HG03469 (cell line): Measurements from ENCODE around the gene KCNJ6.
"Not testable (repeated sequence)": the region's sequence is repeated elsewhere in the genome, so short reads cannot be mapped to it uniquely, and the experiment has no call there.

ENCODE experiments used
- ATAC-seq: cut with Tn5 transposase; IDR thresholded peaks from one replicate; pipeline ENCODE4 v1.9.1; 2021; ENCODE audit warnings: mild to moderate bottlenecking, moderate library complexity, moderate number of reproducible peaks; ENCODE audit not compliant: unreplicated experiment

KCNJ6 gene

DNA sequence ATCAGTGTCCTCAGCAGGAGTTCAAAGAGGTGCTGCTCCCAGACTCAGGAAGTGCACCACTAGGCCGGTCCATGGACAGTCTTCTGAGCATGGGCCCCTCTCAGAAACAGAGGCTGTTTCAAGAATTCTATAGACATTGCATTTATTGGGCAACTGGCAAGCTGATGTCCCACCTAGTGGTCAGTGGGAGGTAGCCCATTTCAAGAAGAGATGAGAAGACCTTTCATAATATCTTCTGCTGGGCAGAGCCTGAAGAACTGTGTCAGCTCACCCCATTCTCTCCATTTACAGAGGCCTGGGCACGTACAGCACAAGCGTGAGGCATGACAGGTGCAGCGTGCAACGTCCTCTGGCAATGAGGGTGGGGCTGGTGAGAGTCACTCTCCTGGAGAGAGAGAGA lies 333.7 kb downstream of the KCNJ6 start:
- ATAC-seq = no peak

GRCh38 chr21:37580666-37581065 lies 335.6 kb downstream of the KCNJ6 start:
- no peak for ATAC-seq

DNA sequence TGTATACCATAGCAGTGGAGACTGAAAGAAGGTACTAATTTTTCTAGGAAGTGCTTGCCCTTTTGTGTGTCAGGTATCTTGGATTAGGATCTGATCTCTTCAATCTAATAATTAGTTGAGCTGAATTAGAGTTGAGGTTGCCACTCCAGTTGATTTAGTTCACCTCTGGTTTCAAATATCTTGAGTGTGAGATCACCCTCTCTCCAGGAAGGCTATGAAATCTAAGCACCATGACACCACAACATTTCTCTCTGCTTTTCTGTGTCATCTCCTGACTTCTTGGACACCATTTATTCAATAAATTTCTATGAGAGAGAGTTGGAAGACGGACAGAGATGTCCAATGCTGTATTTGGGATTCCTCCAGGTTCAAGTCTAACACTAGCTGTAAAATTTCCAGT lies 336.9 kb downstream of the KCNJ6 start:
- no peak for ATAC-seq

DNA sequence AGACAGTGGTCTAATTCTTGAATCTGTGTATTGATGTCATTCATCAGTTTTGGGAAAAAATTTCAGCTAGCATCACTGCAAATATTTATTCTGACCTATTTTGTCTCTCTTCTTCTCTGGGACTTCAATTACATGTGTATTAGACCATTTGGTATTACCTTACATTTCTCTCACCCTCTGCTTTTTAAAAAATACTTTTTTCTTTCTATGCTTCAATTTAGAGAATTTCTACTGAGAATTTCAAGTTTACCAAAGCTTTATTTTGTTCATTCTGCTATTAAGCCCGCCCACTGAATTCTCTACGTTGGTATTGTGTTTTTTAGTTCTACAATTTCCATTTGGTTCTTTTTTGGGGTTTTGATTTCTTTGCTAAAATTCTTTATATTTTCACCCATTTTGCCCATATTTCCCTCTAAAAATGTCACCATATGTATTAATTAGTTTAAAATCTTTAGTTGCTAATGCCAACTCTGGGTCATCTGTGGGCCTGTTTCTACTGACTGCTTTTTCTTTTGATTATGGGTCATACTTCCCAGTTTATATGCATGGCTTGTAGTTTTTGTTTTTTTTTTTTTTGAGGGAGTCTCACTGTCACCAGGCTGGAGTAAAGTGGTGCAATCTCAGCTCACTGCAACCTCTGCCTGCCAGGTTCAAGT lies 337.7 kb downstream of the KCNJ6 start:
- no peak for ATAC-seq

- ATAC-seq = not testable (repeated sequence)
These were observed 339.3 kb downstream of the KCNJ6 start for GRCh38 chr21:37576929-37577328.

GRCh38 chr21:37575580-37575979 lies 340.7 kb downstream of the KCNJ6 start:
- ATAC-seq = no peak

DNA sequence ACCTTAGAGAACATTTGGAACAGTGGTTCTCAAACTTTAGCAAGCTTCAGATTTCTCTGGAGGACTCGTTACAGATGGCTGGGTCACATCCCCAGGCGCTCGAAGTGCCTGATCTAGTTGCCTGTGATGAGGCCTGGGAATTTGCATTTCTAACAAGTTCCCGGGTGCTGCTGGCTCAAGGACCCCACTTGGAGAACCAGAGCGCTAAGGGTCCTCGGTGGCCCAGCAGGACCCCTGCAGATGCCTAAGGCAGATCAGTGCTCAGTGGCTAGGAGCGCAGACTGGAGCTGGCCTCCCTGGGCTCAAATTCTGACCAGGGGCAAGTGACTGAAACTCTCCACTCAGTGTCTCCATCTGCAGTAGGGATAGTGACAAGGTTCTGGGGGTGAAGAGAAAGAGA lies 341.5 kb downstream of the KCNJ6 start:
- ATAC-seq = no peak

GRCh38 chr21:37574316-37574715 lies 341.9 kb downstream of the KCNJ6 start:
- no peak for ATAC-seq

- ATAC-seq = no peak
These were observed 344.8 kb downstream of the KCNJ6 start for GRCh38 chr21:37571442-37571841.

- no peak for ATAC-seq
These were observed 347.3 kb downstream of the KCNJ6 start for GRCh38 chr21:37568916-37569315.

- ATAC-seq = no peak
These were observed 347.8 kb downstream of the KCNJ6 start for GRCh38 chr21:37568415-37568814.

GRCh38 chr21:37566790-37567615 lies 349.3 kb downstream of the KCNJ6 start:
- ATAC-seq = no peak

- no peak for ATAC-seq
These were observed 350.6 kb downstream of the KCNJ6 start for GRCh38 chr21:37565530-37566223.

DNA sequence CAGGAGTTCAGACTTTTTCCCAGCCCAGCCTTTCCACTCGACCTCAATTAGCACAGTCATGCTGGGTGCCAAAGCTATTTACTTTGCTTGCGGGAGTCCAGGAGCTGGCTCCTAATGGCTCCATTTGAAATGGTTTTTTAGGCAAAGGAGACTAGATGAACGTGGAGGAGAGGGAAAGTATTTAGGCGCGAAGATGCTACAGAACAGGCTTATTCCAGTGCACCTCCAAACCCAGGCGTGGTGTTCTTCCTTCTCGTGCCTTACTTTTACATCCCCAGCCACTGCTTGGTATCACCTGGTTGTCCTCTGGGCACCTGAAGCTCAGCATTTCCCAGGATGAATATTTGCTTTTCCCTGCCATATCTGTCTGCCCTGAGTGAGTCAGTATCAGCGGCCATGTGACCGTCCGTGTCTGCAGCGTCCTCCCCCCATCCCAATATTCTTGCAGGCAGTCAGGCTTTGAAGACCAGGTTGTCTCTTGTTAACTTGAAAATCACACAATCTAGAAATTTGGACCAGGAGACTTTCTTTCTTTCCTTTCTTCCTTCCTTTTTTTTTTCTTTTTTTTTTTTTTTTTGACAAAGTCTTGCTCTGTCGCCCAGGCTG lies 351.2 kb downstream of the KCNJ6 start:
- ATAC-seq = no peak

- ATAC-seq = peak; percentile 38
These were observed 351.8 kb downstream of the KCNJ6 start for GRCh38 chr21:37564341-37564923.

DNA sequence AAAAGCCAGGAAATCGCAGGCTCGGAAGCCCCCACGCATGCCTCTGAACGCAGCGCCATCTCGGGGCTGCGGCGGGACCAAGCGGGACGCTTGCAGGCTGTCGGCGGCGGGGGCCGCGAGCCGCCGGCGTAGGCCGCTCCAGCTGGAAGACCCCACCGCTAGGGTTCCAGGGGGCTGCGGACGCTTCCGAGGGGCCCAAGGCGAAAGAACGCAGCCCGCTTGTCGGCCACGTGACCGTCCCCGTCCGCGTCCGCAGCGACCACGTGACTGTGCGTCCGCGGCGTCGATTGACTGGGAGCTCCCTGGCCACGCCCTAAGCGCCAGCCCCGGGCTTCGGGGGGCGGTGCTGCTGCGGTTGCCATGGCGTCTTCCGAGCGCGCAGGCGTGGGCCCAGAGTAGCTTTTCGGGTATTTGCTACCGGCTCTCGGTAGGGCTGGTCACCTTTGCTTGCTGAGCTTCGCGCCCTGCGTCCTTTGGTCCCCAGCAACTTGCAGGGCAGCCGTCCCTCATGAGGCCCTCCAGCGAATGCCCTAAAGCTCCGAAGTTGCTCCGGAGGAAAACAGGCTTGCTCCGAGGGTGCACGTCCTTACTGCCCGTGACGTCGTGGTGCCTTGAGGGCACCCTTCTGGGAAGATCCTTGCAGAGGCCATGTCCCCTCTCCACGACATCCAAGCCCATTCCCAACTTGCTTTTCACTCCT lies 352.5 kb downstream of the KCNJ6 start:
- peak; percentile 85 for ATAC-seq

- peak; percentile 9 for ATAC-seq
These were observed 353.2 kb downstream of the KCNJ6 start for GRCh38 chr21:37562920-37563640.

DNA sequence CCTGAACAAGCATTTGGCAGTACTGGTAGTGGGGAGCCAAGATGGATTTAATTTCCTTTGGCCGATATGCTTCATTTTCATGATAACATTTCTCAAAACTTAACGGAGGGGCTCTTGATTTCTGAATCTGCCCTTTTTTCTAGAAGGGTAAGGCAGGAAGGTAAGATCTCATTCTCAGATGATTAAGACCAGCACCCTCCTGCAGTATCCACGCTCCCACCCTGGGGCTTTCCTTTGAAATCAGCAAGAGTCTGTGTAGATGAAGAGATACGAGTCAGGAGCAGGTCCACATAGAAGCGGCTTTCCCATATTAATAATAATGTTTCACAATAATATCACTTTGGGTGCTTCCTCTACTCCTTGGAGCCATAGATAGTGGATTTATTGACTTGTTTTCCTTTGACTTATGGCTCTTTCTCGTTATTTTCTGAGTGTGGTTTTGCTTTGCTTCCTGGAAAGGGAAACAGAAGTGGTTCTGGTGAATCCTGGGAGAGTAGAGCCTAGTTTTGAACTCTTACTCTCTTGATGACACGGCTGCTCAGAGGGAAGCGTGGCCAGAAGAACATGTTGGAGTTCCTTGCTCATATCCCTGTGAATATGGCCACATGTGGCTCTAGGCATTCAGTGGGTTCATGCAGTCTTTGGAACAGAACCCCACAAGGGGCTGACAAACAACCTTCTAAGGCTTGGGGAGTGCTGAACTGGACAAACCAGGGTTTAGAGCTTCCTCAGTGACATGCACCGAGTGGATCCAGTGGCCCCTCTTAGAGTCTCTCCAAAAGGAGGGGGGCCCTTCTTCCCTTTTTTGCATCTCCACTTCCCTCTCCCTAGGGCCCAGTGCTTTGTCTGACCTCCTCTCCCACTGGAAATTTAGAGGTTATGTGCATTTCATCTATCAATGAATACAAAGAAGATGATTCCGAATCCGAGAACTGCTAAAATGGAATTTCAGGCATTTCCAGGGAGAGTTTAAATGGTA lies 354.0 kb downstream of the KCNJ6 start:
- no peak for ATAC-seq

- no peak for ATAC-seq
These were observed 354.8 kb downstream of the KCNJ6 start for GRCh38 chr21:37561506-37561905.
